Fibroblast of lung (primary cell): ENCODE data around the gene WHRN. TPM values are rescaled to one million over a fixed set of nuclear protein-coding genes. Genes with fewer than 3 reads are reported as not detected.

Experiments used
- DNase-seq, 2 donors: peaks; one replicate each; pipeline versions ENCODE4 v3.0.0 to v3.0.0-alpha.2; 2010; ENCODE audit warnings: low read depth in 2 of 2
- H2AFZ ChIP-seq: 2 replicates; pipeline ENCODE4 v1.5.1; 2012; ENCODE audit warnings: low read length, control low read depth, inconsistent platforms
- H3K27ac ChIP-seq: 2 replicates; pipeline ENCODE4 v1.5.1; 2011; ENCODE audit warnings: low read length, control low read depth; ENCODE audit not compliant: insufficient read depth
- H3K27me3 ChIP-seq: 2 replicates; pipeline ENCODE4 v1.5.1; 2011; ENCODE audit warnings: mild to moderate bottlenecking, low read length; ENCODE audit not compliant: control insufficient read depth, insufficient read depth
- H3K36me3 ChIP-seq: 2 replicates; pipeline ENCODE4 v1.5.1; 2011; ENCODE audit warnings: low read length; ENCODE audit not compliant: control insufficient read depth, insufficient read depth
- H3K4me1 ChIP-seq: 2 replicates; pipeline ENCODE4 v1.5.1; 2011; ENCODE audit warnings: low read length; ENCODE audit not compliant: control insufficient read depth, insufficient read depth; ENCODE audit errors: extremely low read depth
- H3K4me2 ChIP-seq: 2 replicates; pipeline ENCODE4 v1.5.1; 2011; ENCODE audit warnings: low read length, control low read depth; ENCODE audit not compliant: insufficient read depth; ENCODE audit errors: extremely low read depth
- H3K4me3 ChIP-seq, 4 experiments: fragments of 200-600 bp in 1 of 4; sonication (generic) in 1 of 4; replicated peaks in 1 of 4; 2 replicates each; pipeline ENCODE4 v1.5.1; 2011 to 2016; ENCODE audit warnings: low read length in 4 of 4, low read depth in 3 of 4, mild to moderate bottlenecking in 3 of 4, control low read depth in 2 of 4, inconsistent platforms in 1 of 4, mixed read lengths in 1 of 4; ENCODE audit not compliant: insufficient read depth in 1 of 4; ENCODE audit errors: control extremely low read depth in 1 of 4
- H3K79me2 ChIP-seq: 2 replicates; pipeline ENCODE4 v1.5.1; 2012; ENCODE audit warnings: mild to moderate bottlenecking, low read length, inconsistent platforms; ENCODE audit not compliant: control insufficient read depth, insufficient read depth
- H3K9ac ChIP-seq: 2 replicates; pipeline ENCODE4 v1.5.1; 2011; ENCODE audit warnings: mild to moderate bottlenecking, low read length, control low read depth; ENCODE audit not compliant: insufficient read depth
- H3K9me3 ChIP-seq: 2 replicates; pipeline ENCODE4 v1.5.1; 2012; ENCODE audit warnings: low read depth, low read length; ENCODE audit not compliant: control insufficient read depth, insufficient read depth
- H4K20me1 ChIP-seq: 2 replicates; pipeline ENCODE4 v1.5.1; 2011; ENCODE audit warnings: low read length; ENCODE audit not compliant: control insufficient read depth, insufficient read depth; ENCODE audit errors: extremely low read depth
- EZH2 ChIP-seq: IDR thresholded peaks from 2 replicates; pipeline ENCODE4 v1.5.1; 2012; ENCODE audit warnings: low read length, control low read depth, mild to moderate bottlenecking; ENCODE audit errors: missing control alignments
- polyA plus RNA-seq, 2 donors: library from polyadenylated mRNA; depleted of rRNA in 1 of 2; stranded (reverse) in 1 of 2; unstranded in 1 of 2; fragments of >200 nt; gene quantifications; 2 replicates each; pipeline ENCODE4 v1.2.1, GENCODE V29; 2011 to 2012; ENCODE audit warnings: missing spikeins in 1 of 2
- total RNA-seq: library from RNA; depleted of rRNA; stranded (reverse); fragments of >200 nt; gene quantifications from 2 replicates; pipeline ENCODE4 v1.2.1, GENCODE V29; 2014
- TF ChIP-seq, protein P1 (sequence below), 2 donors: IDR thresholded peaks in 1 of 2; conservative IDR thresholded peaks in 1 of 2; 1 replicate in 1 of 2; 2 replicates in 1 of 2; pipeline ENCODE4 v1.5.1; 2011 to 2012; ENCODE audit warnings: low read length in 2 of 2, control low read depth in 1 of 2, inconsistent platforms in 1 of 2, low read depth in 1 of 2, mild to moderate bottlenecking in 1 of 2

The WHRN gene
- total and polyA plus RNA-seq, 2 donors (not counting 1 experiment from before 2014, with no cell fraction given): 0.16 to 1.8 TPM

- Histone ChIP-seq H3K4me3 (no peak overlapping the region), H3K27me3 (no peaks in the 10 kb centered on the region), H4K20me1 (no peaks in the 10 kb centered on the region), H3K4me1 (no peaks in the 10 kb centered on the region), H3K9me3 (no peaks in the 10 kb centered on the region), H3K36me3 (no peaks in the 10 kb centered on the region), H2AFZ (no peak overlapping the region), H3K4me2 (no peak overlapping the region), H3K27ac (no peak overlapping the region), H3K79me2 (no peaks in the 10 kb centered on the region), H3K9ac (no peak overlapping the region)
- peak; percentile 51 to 76 for DNase-seq
- no peak for TF ChIP-seq EZH2
- TF ChIP-seq, protein P1, sequence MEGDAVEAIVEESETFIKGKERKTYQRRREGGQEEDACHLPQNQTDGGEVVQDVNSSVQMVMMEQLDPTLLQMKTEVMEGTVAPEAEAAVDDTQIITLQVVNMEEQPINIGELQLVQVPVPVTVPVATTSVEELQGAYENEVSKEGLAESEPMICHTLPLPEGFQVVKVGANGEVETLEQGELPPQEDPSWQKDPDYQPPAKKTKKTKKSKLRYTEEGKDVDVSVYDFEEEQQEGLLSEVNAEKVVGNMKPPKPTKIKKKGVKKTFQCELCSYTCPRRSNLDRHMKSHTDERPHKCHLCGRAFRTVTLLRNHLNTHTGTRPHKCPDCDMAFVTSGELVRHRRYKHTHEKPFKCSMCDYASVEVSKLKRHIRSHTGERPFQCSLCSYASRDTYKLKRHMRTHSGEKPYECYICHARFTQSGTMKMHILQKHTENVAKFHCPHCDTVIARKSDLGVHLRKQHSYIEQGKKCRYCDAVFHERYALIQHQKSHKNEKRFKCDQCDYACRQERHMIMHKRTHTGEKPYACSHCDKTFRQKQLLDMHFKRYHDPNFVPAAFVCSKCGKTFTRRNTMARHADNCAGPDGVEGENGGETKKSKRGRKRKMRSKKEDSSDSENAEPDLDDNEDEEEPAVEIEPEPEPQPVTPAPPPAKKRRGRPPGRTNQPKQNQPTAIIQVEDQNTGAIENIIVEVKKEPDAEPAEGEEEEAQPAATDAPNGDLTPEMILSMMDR (conservative IDR thresholded peaks at IDR 0.05 in 1 of 2, IDR thresholded peaks at IDR 0.05 in 1 of 2; ENCODE audit: low read depth in 1 of 2, low read length in 2 of 2): peak; percentile 85 to 92
Observed at GRCh38 chr9:114487607-114488300, 17.5 kb downstream of the WHRN start.

DNA sequence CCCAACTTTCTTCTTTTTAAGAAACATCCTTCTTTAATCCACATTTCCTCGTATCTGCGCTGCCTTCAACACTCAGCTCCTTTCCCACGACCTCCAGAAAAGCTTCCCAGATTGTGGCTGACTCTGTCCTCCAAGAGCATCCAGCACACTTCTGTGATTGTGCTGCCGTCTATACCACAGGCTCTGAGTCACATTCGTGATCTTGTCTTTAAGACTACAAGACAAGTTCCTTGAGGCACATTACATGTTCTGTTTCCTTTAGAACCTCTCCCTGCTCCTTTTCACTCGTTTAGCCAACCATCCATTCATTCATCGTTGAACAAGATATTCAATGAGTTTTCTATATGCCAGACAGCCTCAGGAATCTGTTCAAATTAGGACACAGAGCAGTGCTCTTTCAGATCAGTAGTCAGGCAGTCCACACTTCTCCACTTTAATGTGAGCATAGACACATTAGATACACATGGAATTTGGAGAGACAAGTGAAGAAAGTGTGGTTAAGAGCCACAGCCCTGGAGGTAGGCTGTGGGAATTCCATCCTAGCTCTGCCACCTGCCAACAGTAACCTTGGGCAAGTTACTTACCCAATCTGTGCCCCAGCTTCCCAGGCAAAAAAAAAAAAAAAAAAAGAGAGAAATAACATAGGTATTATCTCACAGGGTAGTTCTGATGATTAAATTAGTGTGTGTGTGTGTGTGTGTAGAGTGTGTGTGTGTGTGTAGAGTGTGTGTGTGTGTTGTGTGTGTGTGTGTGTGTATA lies 18.9 kb downstream of the WHRN start:
- Histone ChIP-seq H3K4me3 (no peak overlapping the region), H3K9ac (no peak overlapping the region), H2AFZ (no peak overlapping the region), H3K36me3 (no peaks in the 10 kb centered on the region), H4K20me1 (no peaks in the 10 kb centered on the region), H3K4me1 (no peaks in the 10 kb centered on the region), H3K27me3 (peaks cover 3% of the 10 kb centered on the region), H3K9me3 (no peaks in the 10 kb centered on the region), H3K79me2 (no peaks in the 10 kb centered on the region), H3K27ac (no peak overlapping the region), H3K4me2 (no peak overlapping the region)
- TF ChIP-seq, protein P1 (conservative IDR thresholded peaks at IDR 0.05 in 1 of 2, IDR thresholded peaks at IDR 0.05 in 1 of 2; ENCODE audit: low read depth in 1 of 2, low read length in 2 of 2): no peak
- TF ChIP-seq EZH2: no peak
- peak in 1 of 2 donors; percentile 51 for DNase-seq

DNA sequence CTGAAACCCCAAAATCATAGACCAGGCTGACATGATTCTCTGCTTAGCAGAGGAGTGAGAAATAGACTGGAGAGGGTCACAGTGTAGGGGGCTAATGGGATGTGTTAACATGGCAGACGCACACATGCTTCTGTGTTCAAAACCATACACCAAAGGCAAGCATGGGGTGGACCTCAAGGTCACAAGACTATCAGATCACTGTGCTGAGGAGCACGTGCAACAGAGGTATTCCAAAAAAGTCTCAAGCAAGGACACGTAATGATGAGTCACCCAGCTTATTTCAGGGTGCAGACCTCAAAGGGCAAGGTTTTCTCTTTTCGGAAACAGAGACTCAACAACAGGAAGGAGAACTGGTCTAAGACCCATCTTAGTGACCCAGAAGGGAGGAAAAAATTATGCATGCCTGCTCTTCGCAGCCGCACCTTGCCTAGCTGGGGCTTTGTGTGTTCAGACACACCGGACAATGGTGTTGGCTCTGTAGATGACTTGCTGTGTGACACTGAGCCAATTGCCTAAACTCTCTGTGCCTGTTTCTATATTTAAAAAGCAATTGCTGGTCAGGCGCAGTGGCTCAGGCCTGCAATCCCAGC lies 20.3 kb downstream of the WHRN start:
- H2AFZ ChIP-seq: no peak overlapping the region
- H4K20me1 ChIP-seq: no peaks in the 10 kb centered on the region
- H3K9me3 ChIP-seq: no peaks in the 10 kb centered on the region
- no peaks in the 10 kb centered on the region for H3K79me2 ChIP-seq
- no peak overlapping the region for H3K4me3 ChIP-seq
- no peak overlapping the region for H3K9ac ChIP-seq
- no peak overlapping the region for H3K27ac ChIP-seq
- H3K27me3 ChIP-seq: peaks cover 3% of the 10 kb centered on the region
- no peaks in the 10 kb centered on the region for H3K36me3 ChIP-seq
- DNase-seq: peak; percentile 81 to 82
- H3K4me1 ChIP-seq: no peaks in the 10 kb centered on the region
- H3K4me2 ChIP-seq: no peak overlapping the region
- TF ChIP-seq EZH2: no peak
- TF ChIP-seq, protein P1 (conservative IDR thresholded peaks at IDR 0.05 in 1 of 2, IDR thresholded peaks at IDR 0.05 in 1 of 2; ENCODE audit: low read depth in 1 of 2, low read length in 2 of 2): no peak
